T-helper 2 cell treated with Interferon-gamma antibody and Interleukin-4, amounts not matched to agents 5 μg/mL and 100 μg/mL, for 36 hours (primary cell): Measurements from ENCODE around the gene MLLT11.

Experiments used
- DNase-seq: peaks from one replicate; pipeline ENCODE4 v3.0.0; 2021; ENCODE audit warnings: low spot score
- H3K27ac Mint-ChIP-seq: one replicate; pipeline ENCODE4 v1.8.0; 2021; ENCODE audit warnings: mild to moderate bottlenecking, mixed read lengths
- H3K27me3 Mint-ChIP-seq: one replicate; pipeline ENCODE4 v1.8.0; 2021; ENCODE audit warnings: low read depth, mixed read lengths
- H3K36me3 Mint-ChIP-seq: one replicate; pipeline ENCODE4 v1.8.0; 2021; ENCODE audit warnings: low read depth, mixed read lengths
- H3K4me1 Mint-ChIP-seq: one replicate; pipeline ENCODE4 v1.8.0; 2021; ENCODE audit warnings: low read depth, mixed read lengths
- H3K4me3 Mint-ChIP-seq: one replicate; pipeline ENCODE4 v1.8.0; 2022; ENCODE audit warnings: mild to moderate bottlenecking, moderate library complexity, mixed read lengths
- H3K9me3 Mint-ChIP-seq: one replicate; pipeline ENCODE4 v1.8.0; 2021; ENCODE audit warnings: mixed read lengths

MLLT11 gene, protein sequence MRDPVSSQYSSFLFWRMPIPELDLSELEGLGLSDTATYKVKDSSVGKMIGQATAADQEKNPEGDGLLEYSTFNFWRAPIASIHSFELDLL

DNA sequence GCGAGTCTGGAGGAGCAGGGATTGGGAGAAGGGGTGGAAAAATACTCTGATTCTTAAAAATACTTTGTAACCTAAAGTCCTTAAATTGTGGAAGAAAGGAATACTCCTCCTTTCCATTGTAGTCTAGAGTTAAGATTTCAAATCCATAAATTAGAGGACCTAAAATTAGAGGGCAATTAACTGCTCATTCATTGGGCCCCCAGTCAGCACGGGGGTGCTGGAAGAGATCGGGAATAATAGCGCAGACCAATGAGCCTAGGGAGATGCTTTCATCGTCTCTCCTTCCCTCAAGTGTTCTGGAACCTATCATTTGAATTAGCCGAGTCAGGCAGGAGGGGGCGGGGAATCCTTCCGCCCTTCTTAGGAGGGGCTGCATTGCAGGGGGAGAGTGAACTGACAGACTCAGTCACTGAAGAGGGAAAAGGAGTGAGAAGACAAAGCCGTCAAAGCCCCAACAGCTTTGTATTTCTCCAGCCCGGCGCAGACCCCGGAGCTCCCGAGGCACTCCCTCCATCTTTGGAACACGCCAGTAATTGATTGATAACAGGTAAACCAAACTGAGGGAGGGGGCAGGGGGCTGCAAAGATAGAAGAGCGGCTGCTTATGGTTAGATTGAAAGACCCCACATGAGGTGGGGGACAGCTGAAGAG is at the start of gene MLLT11:
TSS of gene MLLT11 (plus strand) at position 391 of the 650 bp plus-strand sequence. CDS start 6,828 bp downstream, outside the sequence.
- peaks cover 41% of the 10 kb centered on the region for H3K36me3 Mint-ChIP-seq
- peak within 1 kb of the TSS; percentile 93 for H3K4me3 Mint-ChIP-seq
- peak within 1 kb of the TSS; percentile 94 for H3K27ac Mint-ChIP-seq
- H3K27me3 Mint-ChIP-seq: no peaks in the 10 kb centered on the region
- H3K9me3 Mint-ChIP-seq: no peaks in the 10 kb centered on the region
- no peak for DNase-seq
- peaks cover 51% of the 10 kb centered on the region for H3K4me1 Mint-ChIP-seq

DNA sequence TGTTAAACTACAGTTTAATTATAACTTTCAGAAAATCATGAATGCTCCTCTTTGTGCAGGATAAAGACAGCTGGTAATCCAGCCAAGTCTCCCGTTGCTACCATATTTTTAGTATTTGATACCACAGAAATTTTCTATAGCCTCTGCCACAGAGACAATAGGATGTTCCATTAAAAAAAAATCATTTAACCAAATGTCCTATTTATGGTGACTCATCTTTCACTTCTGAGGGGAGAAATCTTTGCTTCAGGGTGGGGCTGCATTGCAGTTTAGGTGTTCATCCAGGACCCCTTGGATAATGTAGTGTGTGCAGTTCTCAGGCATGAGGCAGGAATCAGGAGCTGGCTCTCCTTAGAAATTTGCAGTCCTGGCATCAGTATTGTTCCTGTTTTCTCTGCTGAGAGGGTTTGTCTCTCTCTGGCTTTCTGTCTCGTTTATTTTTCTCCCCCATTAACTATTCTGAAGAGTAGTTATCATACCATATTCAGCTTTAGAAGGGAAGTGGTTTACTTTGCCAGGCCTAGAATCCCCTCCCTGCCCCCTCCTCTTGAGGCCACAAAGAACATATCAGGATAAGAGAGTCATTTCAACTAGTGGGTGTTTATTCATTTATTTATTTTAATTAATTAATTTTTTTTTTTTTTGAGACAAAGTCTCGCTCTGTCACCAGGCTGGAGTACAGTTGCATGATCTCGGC is 48.9 kb upstream of the MLLT11 start:
- Mint-ChIP-seq H3K9me3 (no peaks in the 10 kb centered on the region), H3K4me3 (peak overlapping the region; percentile 43), H3K27ac (peak overlapping the region; percentile 54), H3K4me1 (peaks cover 39% of the 10 kb centered on the region), H3K36me3 (peaks cover 3% of the 10 kb centered on the region), H3K27me3 (no peaks in the 10 kb centered on the region)
- no peak for DNase-seq

DNA sequence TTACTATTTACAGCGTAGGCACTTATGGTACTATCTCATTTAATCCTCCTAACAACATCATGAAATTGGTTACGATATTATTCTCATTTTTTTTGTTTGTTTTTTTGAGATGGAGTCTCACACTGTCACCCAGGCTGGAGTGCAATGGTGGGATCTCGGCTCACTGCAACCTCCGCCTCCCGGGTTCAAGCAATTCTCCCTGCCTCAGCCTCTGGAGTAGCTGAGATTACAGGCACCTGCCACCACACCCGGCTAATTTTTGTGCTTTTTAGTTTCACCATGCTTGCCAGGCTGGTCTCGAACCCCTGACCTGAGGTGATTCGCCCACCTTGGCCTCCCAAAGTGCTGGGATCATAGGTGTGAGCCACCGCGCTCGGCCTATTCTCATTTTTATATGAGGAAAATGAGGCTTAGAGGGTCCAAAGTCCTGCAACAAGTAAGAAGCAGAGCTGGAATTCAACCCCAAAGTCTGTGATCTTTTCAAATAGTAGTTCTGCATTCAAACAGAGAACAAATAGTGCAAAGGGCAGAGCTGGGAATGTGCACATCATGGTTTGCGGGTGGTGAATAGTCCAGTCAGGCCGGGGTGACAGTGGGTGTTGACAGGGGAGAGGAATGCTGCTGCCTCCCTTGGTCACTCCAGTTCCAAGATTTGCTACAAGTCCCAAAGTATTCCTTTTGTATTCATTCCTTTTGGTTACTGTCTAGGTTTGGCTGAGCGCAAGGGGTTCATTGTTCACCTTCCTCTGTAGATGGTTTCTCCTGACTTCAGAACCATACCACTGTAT is 47.3 kb upstream of the MLLT11 start:
- DNase-seq: no peak
- Mint-ChIP-seq H3K36me3 (peaks cover 3% of the 10 kb centered on the region), H3K27me3 (no peaks in the 10 kb centered on the region), H3K9me3 (no peaks in the 10 kb centered on the region), H3K27ac (no peak overlapping the region), H3K4me3 (no peak overlapping the region), H3K4me1 (peaks cover 25% of the 10 kb centered on the region)

DNA sequence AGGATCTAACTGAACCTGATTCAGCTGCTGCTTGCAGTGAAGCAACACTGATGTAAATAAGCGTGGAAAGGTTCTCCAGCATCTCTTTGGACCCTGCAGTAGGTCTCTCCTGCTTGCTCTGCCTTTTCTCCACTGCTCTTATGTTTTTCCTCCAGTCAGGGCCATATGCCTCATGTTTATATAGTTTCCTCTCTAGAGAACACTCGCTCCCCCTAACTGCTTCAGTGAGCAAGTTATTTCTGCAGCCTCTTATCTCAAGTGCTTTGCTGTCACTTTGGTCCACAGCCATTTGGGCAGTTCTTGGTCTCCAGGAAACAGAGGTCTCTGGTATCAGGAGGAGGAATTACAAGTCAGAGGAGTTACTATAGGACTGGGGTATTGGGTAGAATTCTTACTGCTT is 46.7 kb upstream of the MLLT11 start:
- Mint-ChIP-seq H3K4me1 (peaks cover 23% of the 10 kb centered on the region), H3K27ac (no peak overlapping the region), H3K9me3 (no peaks in the 10 kb centered on the region), H3K4me3 (no peak overlapping the region), H3K27me3 (no peaks in the 10 kb centered on the region), H3K36me3 (peaks cover 3% of the 10 kb centered on the region)
- DNase-seq: no peak

DNA sequence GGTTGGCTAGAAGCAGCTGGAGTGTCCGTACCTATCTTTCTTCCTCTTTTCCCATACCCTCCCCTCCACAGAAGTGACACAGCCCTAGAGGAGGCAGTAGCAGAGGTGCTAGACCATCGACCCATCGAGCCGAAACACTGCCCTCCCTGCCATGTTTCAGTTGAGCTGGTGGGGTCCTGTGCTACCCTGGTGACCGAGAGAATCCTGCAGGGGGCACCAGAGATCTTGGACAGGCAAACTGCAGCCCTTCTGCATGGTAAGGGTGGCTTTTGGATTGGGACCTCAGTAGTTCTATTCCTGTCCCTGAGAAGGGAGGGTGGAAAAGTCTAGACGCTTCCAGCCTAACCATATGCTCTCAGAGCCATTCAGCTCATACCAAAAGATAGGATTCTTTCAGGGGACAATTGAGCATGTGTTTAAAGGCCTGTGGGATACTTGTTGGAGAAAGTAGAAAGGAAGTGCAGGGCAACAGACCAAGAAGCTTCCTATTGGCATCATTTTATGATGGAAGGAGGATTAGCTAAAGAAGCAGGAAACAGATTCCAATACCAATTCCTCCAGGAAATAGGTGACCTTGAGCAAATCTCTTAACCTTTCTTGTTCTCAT is 35.6 kb upstream of the MLLT11 start:
- Mint-ChIP-seq H3K27ac (no peak overlapping the region), H3K9me3 (no peaks in the 10 kb centered on the region), H3K4me3 (peak overlapping the region; percentile 49), H3K4me1 (peaks cover 4% of the 10 kb centered on the region), H3K27me3 (no peaks in the 10 kb centered on the region), H3K36me3 (peaks cover 23% of the 10 kb centered on the region)
- DNase-seq: peak; percentile 62

DNA sequence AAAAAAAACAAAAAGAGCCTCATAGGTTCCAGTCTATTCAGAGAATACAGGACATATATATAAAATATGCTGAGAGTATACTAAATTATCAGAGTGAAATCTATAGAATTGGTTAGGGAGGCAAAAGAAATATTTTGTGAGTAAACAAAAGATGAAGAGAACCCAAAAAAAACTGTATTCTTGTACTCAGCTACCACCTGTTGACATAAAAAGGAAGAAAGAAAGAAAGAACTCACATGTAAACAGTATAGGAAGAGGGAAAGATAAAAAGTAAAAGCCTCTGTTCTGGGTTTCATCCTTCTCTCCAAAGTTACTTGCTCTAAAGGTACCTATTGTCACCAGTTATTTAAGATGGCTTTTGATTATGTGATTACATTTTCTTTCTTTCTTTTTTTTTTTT is 33.7 kb upstream of the MLLT11 start:
- no peak for DNase-seq
- Mint-ChIP-seq H3K9me3 (no peaks in the 10 kb centered on the region), H3K27me3 (no peaks in the 10 kb centered on the region), H3K4me3 (no peak overlapping the region), H3K4me1 (peaks cover 4% of the 10 kb centered on the region), H3K27ac (no peak overlapping the region), H3K36me3 (peaks cover 27% of the 10 kb centered on the region)

DNA sequence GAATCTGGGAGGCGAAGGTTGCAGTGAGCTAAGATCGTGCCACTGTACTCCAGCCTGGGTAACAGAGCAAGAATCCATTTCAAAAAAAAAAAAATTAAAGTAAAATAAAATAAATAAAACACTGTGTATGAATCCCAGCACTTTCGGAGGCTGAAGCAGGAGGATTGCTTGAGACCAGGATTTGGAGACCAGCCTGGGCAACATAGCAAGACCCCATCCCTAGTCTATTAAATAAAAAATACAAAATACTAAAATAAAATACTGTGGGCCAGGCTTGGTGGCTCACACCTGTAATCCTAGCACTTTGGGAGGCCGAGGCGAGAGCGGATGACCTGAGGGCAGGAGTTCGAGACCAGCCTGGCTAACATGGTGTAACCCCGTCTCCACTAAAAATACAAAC is 28.0 kb upstream of the MLLT11 start:
- Mint-ChIP-seq H3K27ac (no peak overlapping the region), H3K36me3 (peaks cover 30% of the 10 kb centered on the region), H3K9me3 (no peaks in the 10 kb centered on the region), H3K4me3 (no peak overlapping the region), H3K27me3 (no peaks in the 10 kb centered on the region), H3K4me1 (no peaks in the 10 kb centered on the region)
- DNase-seq: no peak

DNA sequence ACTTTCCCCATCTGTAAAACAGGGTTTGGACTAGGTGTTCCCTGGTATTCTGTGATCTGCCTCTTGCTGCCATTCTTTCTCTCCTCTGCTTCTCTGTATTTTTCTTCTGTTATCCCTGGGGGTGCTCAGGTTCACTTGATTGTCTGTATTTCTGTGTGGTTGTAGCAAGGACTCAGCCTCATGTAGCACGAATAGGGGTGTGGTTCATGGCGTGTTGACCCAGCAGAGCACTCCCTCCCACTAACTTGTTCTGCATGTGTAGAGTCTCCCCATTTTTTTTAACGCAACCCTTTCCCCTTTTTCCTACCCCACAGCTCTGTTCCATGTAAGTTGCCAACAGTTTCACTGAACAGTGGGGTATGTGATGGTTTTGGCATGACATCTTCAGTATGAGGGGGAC is 25.0 kb upstream of the MLLT11 start:
- H3K36me3 Mint-ChIP-seq: peaks cover 17% of the 10 kb centered on the region

DNA sequence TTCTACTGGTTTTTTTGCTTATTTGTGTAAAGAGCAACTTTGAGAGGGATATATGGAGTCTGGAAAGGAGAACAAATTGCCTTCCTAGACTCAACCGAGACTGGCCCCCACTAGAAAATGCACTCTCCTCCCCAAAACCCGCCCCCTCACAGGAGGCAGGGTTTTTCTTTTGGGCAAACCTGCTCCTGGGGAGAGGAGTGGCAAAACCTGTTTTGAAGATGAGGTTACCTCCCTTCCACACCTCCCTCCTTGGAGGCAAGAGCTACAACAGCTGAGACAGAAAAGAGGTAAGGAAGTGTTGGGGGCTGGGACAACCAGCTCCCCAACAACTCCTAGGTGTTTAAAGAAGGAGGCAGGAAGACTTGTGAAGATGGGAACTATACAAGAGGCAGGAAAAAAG is 23.8 kb upstream of the MLLT11 start, which contains the start of gene BNIPL:
TSS of gene BNIPL (plus strand) at position 231 of the 400 bp plus-strand sequence. CDS start at position 371, 140 bp downstream.
- Mint-ChIP-seq H3K4me1 (no peaks in the 10 kb centered on the region), H3K27ac (no peak within 1 kb of the TSS), H3K4me3 (no peak within 1 kb of the TSS), H3K9me3 (no peaks in the 10 kb centered on the region), H3K27me3 (no peaks in the 10 kb centered on the region), H3K36me3 (peaks cover 15% of the 10 kb centered on the region)
- no peak for DNase-seq

More for the DNA sequence above, 25.0 kb upstream of the MLLT11 start:
- no peaks in the 10 kb centered on the region for H3K4me1 Mint-ChIP-seq
- DNase-seq: no peak
- H3K9me3 Mint-ChIP-seq: no peaks in the 10 kb centered on the region
- H3K4me3 Mint-ChIP-seq: no peak overlapping the region
- H3K27ac Mint-ChIP-seq: no peak overlapping the region
- H3K27me3 Mint-ChIP-seq: no peaks in the 10 kb centered on the region

DNA sequence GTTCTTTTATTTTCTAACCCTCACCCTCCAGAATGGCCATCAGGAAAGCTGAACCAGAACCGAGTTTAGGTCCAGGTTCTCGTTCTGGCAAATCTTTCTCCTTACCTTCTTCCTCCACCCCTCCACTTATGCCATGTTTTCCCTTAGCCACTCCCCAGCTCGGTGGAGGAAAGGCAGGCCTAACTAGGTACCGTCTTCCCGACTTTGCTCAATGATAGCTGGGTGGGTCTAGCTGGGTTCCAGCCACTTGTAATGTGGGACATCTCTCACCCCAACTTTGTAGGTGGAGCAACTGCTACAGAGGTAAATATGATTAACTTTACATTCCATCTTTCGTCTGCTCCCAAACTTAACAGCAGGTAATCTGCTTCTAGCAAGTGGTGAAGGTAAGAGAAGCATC is 23.2 kb upstream of the MLLT11 start:
- H3K9me3 Mint-ChIP-seq: no peaks in the 10 kb centered on the region
- H3K27me3 Mint-ChIP-seq: no peaks in the 10 kb centered on the region
- H3K27ac Mint-ChIP-seq: no peak overlapping the region
- DNase-seq: no peak
- H3K4me1 Mint-ChIP-seq: no peaks in the 10 kb centered on the region
- H3K4me3 Mint-ChIP-seq: no peak overlapping the region
- peaks cover 15% of the 10 kb centered on the region for H3K36me3 Mint-ChIP-seq

DNA sequence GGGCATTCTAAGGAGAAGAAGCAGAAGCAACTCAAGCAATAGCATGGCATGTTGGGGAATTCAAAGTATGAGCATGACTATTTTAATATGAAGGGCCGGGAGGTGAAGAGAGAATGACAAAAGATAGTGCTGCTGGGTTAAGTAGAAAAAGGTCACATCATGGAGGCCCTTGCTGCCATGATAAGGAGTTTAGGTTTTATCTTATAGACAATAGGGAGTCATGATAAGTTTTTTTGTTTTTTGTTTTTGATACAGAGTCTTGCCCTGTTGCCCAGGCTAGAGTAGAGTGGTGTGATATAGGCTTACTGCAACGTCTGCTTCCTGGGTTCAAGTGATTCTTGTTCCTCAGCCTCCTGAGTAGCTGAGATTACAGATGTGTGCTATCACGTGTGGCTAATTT is 20.7 kb upstream of the MLLT11 start:
- Mint-ChIP-seq H3K27ac (no peak overlapping the region), H3K27me3 (no peaks in the 10 kb centered on the region), H3K4me1 (peaks cover 2% of the 10 kb centered on the region), H3K36me3 (peaks cover 10% of the 10 kb centered on the region), H3K4me3 (no peak overlapping the region), H3K9me3 (no peaks in the 10 kb centered on the region)
- no peak for DNase-seq

DNA sequence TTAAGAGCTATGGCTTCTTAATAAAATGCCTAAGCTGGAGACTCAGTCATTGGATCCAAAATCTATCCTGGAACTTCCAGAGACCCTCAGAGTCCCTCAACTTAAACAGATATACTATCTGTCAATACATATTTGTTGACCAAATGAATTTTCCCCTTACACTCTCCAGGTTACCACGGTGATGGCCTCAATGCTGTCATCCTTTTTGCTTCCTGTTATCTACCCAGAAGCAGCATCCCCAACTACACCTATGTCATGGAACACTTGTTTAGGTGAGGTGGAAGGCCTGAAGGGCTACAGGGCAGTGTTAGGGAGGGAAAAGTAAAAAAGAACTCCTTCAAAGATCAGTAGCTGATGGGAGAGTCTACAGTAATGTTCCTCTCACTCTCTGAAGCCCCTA is 17.0 kb upstream of the MLLT11 start:
- no peaks in the 10 kb centered on the region for H3K27me3 Mint-ChIP-seq
- DNase-seq: no peak
- H3K27ac Mint-ChIP-seq: no peak overlapping the region
- H3K4me1 Mint-ChIP-seq: peaks cover 16% of the 10 kb centered on the region
- no peak overlapping the region for H3K4me3 Mint-ChIP-seq
- H3K36me3 Mint-ChIP-seq: peaks cover 1% of the 10 kb centered on the region
- H3K9me3 Mint-ChIP-seq: no peaks in the 10 kb centered on the region

DNA sequence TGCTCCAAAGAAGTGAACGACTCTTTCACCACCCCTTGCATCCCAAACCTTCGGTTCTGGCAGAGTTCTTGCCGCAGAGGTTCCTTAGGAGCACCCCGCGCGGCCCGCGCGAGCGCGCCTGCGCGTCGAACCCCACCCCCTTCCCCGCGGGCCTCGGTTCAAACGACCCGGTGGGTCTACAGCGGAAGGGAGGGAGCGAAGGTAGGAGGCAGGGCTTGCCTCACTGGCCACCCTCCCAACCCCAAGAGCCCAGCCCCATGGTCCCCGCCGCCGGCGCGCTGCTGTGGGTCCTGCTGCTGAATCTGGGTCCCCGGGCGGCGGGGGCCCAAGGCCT is 12.6 kb upstream of the MLLT11 start, which contains the start of gene C1orf56:
TSS of gene C1orf56 (plus strand) at position 161 of the 334 bp plus-strand sequence. CDS start at position 258, 97 bp downstream.
- Mint-ChIP-seq H3K27ac (peak within 1 kb of the TSS; percentile 56), H3K36me3 (peaks cover 26% of the 10 kb centered on the region), H3K4me1 (peaks cover 33% of the 10 kb centered on the region), H3K9me3 (no peaks in the 10 kb centered on the region), H3K27me3 (no peaks in the 10 kb centered on the region), H3K4me3 (peak within 1 kb of the TSS; percentile 87)
- DNase-seq: peak; percentile 50
